Measurements from ENCODE around the gene FANCF. TPM values are rescaled to one million over a fixed set of nuclear protein-coding genes. Genes with fewer than 3 reads are reported as not detected.

FANCF gene
- total RNA-seq, 2 experiments from 2014 or later, result 18.4 to 22.2 TPM

GRCh38 chr11:22577854-22578253 is 47.8 kb downstream of the FANCF start:
- H3K9me2 ChIP-seq (ENCODE audit: insufficient read depth, low read length), result no peaks in the 10 kb centered on the region
- H3K4me3 ChIP-seq (ENCODE audit: low read depth, low read length, poor library complexity, severe bottlenecking), result no peak overlapping the region
- no peak for DNase-seq (ENCODE audit: low spot score)
- TF ChIP-seq CTCF (conservative IDR thresholded peaks at IDR 0.05; ENCODE audit: low read length), result no peak
- TF ChIP-seq EZH2phosphoT487 (IDR thresholded peaks at IDR 0.05; ENCODE audit: borderline replicate concordance, low read depth, low read length), result no peak
- no peak overlapping the region for H3K4me2 ChIP-seq (ENCODE audit: low read length)
- CTCF ChIA-PET (ENCODE audit: unreplicated experiment), result no interaction called here
- BruUV-seq (replicated peaks), result no TSS peak
- H3K27ac ChIP-seq (ENCODE audit: low read depth, low read length, poor library complexity, severe bottlenecking), result no peak overlapping the region
- no peaks in the 10 kb centered on the region for H3K36me3 ChIP-seq (ENCODE audit: insufficient read depth, low read length)
- H3K79me2 ChIP-seq (ENCODE audit: insufficient read depth, low read depth, low read length), result no peaks in the 10 kb centered on the region
- intact Hi-C loops (cut with micrococcal nuclease; ENCODE audit: unreplicated experiment), result no loop called here
- no peaks in the 10 kb centered on the region for H3K4me1 ChIP-seq (ENCODE audit: insufficient read depth, low read length, poor library complexity, severe bottlenecking)
- POLR2A ChIA-PET, result interaction anchor here (0.7 to 1.0 kb wide), 2 partner anchors 11 to 13 kb away, joined by 3 to 4 read pairs; no protein-coding TSS in a partner anchor
- no peaks in the 10 kb centered on the region for H4K20me1 ChIP-seq (ENCODE audit: insufficient read depth, low read length)
- H2AFZ ChIP-seq (ENCODE audit: low read length), result no peak overlapping the region
- H3K9me3 ChIP-seq (ENCODE audit: low read length), result no peaks in the 10 kb centered on the region

Other genes with a start within 250 kb of the FANCF start
- 1.8 and 3.1 TPM in 2 replicates for gene GAS2, start 40.8 kb upstream of the FANCF start, total RNA-seq (2014; rRNA removed; shearing (Covaris generic))
- 3.0 and 4.1 TPM in 2 replicates for gene GAS2, start 40.8 kb upstream of the FANCF start, total RNA-seq (2022)
- gene SVIP, start 204.0 kb upstream of the FANCF start, total RNA-seq (2014; rRNA removed; shearing (Covaris generic)), result not detected in 2 replicates
- gene SVIP, start 204.0 kb upstream of the FANCF start, total RNA-seq (2022), result not detected in 2 replicates
- gene CCDC179, start 234.7 kb upstream of the FANCF start, total RNA-seq (2014; rRNA removed; shearing (Covaris generic)), result not detected in 2 replicates
- gene CCDC179, start 234.7 kb upstream of the FANCF start, total RNA-seq (2022), result not detected in 2 replicates

All from OCI-LY7 (cell line).